PFSK-1 (cell line): Measurements from ENCODE around the gene STEAP1B.

Source experiments
- FOXP2 ChIP-seq: optimal IDR thresholded peaks from 2 replicates; pipeline ENCODE3; 2011; ENCODE audit warnings: borderline replicate concordance, control low read depth, inconsistent platforms; ENCODE audit not compliant: insufficient read depth; ENCODE audit errors: extremely low read length, extremely low read depth
- POLR2AphosphoS5 ChIP-seq: IDR thresholded peaks from 2 replicates; pipeline ENCODE4 v1.6.1; 2012; ENCODE audit warnings: low read depth, mild to moderate bottlenecking, control low read depth, low read length, moderate library complexity
- REST ChIP-seq, 2 experiments: IDR thresholded peaks; 2 replicates each; pipeline versions ENCODE4 v1.6.1 to v1.8.0; 2011 to 2012; ENCODE audit warnings: low read depth in 2 of 2, low read length in 2 of 2, control low read depth in 1 of 2, inconsistent platforms in 1 of 2, mild to moderate bottlenecking in 1 of 2, moderate library complexity in 1 of 2; ENCODE audit not compliant: insufficient read depth in 1 of 2
- SIN3A ChIP-seq: IDR thresholded peaks from 2 replicates; pipeline ENCODE4 v1.6.1; 2012; ENCODE audit warnings: mild to moderate bottlenecking, low read length, moderate library complexity, borderline replicate concordance; ENCODE audit not compliant: insufficient read depth
- TAF1 ChIP-seq: IDR thresholded peaks from 2 replicates; pipeline ENCODE4 v1.6.1; 2012; ENCODE audit warnings: low read length, control low read depth, borderline replicate concordance; ENCODE audit not compliant: insufficient read depth

Gene STEAP1B

GRCh38 chr7:22452960-22453558, 46.9 kb downstream of the STEAP1B start:
- no peak for TF ChIP-seq SIN3A
- TF ChIP-seq FOXP2, result no peak
- no peak for TF ChIP-seq POLR2AphosphoS5

GRCh38 chr7:22452142-22452959, 47.6 kb downstream of the STEAP1B start:
- TF ChIP-seq FOXP2, result no peak
- TF ChIP-seq REST (IDR thresholded peaks at IDR 0.05; ENCODE audit: insufficient read depth in 1 of 2, low read depth in 2 of 2, low read length in 2 of 2), result no peak
- TF ChIP-seq TAF1, result no peak
- no peak for TF ChIP-seq SIN3A
- no peak for TF ChIP-seq POLR2AphosphoS5

GRCh38 chr7:22447762-22448161, 52.2 kb downstream of the STEAP1B start:
- TF ChIP-seq POLR2AphosphoS5, result no peak
- TF ChIP-seq SIN3A, result no peak
- no peak for TF ChIP-seq TAF1
- TF ChIP-seq FOXP2, result no peak
- TF ChIP-seq REST (IDR thresholded peaks at IDR 0.05; ENCODE audit: insufficient read depth in 1 of 2, low read depth in 2 of 2, low read length in 2 of 2), result no peak

GRCh38 chr7:22447008-22447407, 53.0 kb downstream of the STEAP1B start:
- TF ChIP-seq FOXP2 (no peak), TAF1 (no peak), REST (IDR thresholded peaks at IDR 0.05; ENCODE audit: insufficient read depth in 1 of 2, low read depth in 2 of 2, low read length in 2 of 2) (no peak), POLR2AphosphoS5 (no peak), SIN3A (no peak)

- no peak for TF ChIP-seq TAF1
- no peak for TF ChIP-seq SIN3A
- no peak for TF ChIP-seq REST (IDR thresholded peaks at IDR 0.05; ENCODE audit: insufficient read depth in 1 of 2, low read depth in 2 of 2, low read length in 2 of 2)
- TF ChIP-seq FOXP2, result no peak
- TF ChIP-seq POLR2AphosphoS5, result no peak
Measured at GRCh38 chr7:22445853-22446252, 54.1 kb downstream of the STEAP1B start.
